Omental fat pad (tissue), 4 donors: Measurements from ENCODE around the gene SP7. TPM values are rescaled to one million over a fixed set of nuclear protein-coding genes. Genes with fewer than 3 reads are reported as not detected.
"Not testable (repeated sequence)": the region's sequence is repeated elsewhere in the genome, so short reads cannot be mapped to it uniquely, and the experiment has no call there.

ENCODE experiments used
- ATAC-seq: fragments of 150-250 bp; one replicate; pipeline ENCODE4 v1.9.1; 2016; ENCODE audit warnings: mild to moderate bottlenecking, moderate library complexity; ENCODE audit not compliant: low FRiP score
- DNase-seq: peaks from one replicate; pipeline ENCODE4 v3.0.0-alpha.2; 2019; ENCODE audit warnings: low spot score
- total RNA-seq, 4 donors: library from RNA; depleted of rRNA; stranded (reverse); fragments of >200 nt; gene quantifications; one replicate each; pipeline ENCODE4 v1.1.0, GENCODE V29; 2016
- TF ChIP-seq, protein P1 (sequence below), 3 donors: fragments of 450-650 bp; IDR thresholded peaks; one replicate each; pipeline ENCODE4 v1.5.1; 2016 to 2017; ENCODE audit warnings: antibody characterized with exemption in 3 of 3, mild to moderate bottlenecking in 3 of 3, moderate library complexity in 2 of 3

The SP7 gene
- total RNA-seq, 4 donors from 2014 or later: not detected

GRCh38 chr12:53378724-53379388 lies 42.7 kb upstream of the SP7 start:
- DNase-seq (no peak), ATAC-seq (no peak)
- TF ChIP-seq, protein P1, sequence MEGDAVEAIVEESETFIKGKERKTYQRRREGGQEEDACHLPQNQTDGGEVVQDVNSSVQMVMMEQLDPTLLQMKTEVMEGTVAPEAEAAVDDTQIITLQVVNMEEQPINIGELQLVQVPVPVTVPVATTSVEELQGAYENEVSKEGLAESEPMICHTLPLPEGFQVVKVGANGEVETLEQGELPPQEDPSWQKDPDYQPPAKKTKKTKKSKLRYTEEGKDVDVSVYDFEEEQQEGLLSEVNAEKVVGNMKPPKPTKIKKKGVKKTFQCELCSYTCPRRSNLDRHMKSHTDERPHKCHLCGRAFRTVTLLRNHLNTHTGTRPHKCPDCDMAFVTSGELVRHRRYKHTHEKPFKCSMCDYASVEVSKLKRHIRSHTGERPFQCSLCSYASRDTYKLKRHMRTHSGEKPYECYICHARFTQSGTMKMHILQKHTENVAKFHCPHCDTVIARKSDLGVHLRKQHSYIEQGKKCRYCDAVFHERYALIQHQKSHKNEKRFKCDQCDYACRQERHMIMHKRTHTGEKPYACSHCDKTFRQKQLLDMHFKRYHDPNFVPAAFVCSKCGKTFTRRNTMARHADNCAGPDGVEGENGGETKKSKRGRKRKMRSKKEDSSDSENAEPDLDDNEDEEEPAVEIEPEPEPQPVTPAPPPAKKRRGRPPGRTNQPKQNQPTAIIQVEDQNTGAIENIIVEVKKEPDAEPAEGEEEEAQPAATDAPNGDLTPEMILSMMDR (IDR thresholded peaks at IDR 0.05): no peak

DNA sequence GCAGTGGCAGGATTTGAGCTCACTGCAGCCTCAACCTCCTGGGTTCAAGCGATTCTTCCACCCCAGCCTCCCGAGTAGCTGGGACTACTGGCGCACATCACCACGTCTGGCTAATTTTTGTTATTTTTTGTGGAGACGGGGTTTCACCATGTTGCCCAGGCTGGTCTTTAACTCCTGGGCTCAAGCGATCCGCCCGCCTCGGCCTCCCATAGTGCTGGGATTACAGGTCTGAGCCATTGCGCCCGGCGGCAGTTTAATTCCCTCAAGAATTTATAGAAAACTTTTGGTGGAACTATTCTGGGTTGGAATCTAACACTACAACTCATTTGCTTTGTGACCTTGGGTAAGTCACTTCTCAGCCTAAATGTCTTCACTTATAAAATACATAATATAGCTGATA lies 42.1 kb upstream of the SP7 start:
- ATAC-seq (no peak), DNase-seq (no peak)
- TF ChIP-seq, protein P1 (IDR thresholded peaks at IDR 0.05): no peak

- ATAC-seq: no peak
- TF ChIP-seq, protein P1 (IDR thresholded peaks at IDR 0.05): no peak
- DNase-seq: no peak
Measured at GRCh38 chr12:53376747-53377146, 40.6 kb upstream of the SP7 start.

- not testable (repeated sequence) for ATAC-seq, DNase-seq
Measured at GRCh38 chr12:53374277-53374676, 38.1 kb upstream of the SP7 start.

GRCh38 chr12:53373554-53374133 lies 37.5 kb upstream of the SP7 start:
- not testable (repeated sequence) for DNase-seq, ATAC-seq

DNA sequence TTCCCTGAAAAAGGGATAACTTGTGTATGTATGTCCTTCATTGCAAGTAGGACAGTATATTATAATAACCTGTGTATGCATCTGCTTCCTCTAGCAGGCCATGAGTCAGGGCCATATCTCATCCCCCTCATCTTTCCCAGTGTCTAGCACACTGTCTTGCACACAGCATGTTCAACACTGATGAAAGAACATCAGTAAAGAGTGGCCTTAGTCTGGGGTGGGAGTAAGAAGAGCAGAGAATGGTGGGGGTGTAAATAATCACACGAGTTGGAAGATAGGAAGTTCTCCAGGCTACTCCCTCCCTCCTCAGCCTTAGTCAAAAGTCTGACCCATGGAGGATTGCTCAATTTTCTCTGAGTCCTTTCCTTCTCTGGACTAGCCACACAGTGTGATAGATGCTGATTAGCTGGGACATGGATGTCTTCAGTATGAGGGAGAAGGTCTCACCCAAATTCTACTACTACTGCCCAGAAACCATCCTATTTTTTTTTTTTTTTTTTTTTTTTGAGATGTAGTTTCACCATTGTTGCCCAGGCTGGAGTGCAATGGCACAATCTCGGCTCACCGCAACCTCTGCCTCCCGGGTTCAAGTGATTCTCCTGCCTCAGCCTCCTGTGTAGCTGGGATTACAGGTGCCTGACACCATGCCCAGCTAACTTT lies 29.2 kb upstream of the SP7 start:
- ATAC-seq (peak; percentile 84), DNase-seq (no peak)
- TF ChIP-seq, protein P1 (IDR thresholded peaks at IDR 0.05): no peak

DNA sequence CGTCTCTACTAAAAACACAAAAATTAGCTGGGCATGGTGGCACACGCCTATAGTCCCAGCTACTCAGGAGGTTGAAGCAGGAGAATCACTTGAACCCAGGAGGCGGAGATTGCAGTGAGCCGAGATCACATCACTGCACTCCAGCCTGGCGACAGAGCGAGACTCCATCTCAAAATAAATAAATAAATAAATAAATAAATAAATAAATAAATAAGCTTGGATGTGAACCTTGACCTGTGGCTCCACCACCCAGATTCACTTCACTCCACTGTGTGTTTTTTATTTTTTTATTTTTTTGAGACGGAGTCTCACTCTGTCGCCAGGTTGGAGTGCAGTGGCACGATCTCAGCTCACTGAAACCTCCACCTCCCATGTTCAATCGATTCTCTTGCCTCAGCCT lies 25.5 kb upstream of the SP7 start:
- ATAC-seq, DNase-seq: not testable (repeated sequence)

GRCh38 chr12:53358836-53359419 lies 22.8 kb upstream of the SP7 start:
- DNase-seq (no peak), ATAC-seq (no peak)
- TF ChIP-seq, protein P1 (IDR thresholded peaks at IDR 0.05): no peak
